ENCODE results near the gene EIF2AK3.
"Not testable (repeated sequence)": the region's sequence is repeated elsewhere in the genome, so short reads cannot be mapped to it uniquely, and the experiment has no call there.

EIF2AK3 gene

GRCh38 chr2:88632569-88632968 is 5.3 kb upstream of the EIF2AK3 start:
- no peak for DNase-seq

GRCh38 chr2:88628571-88628939 is 1.3 kb upstream of the EIF2AK3 start:
- DNase-seq, result no peak

GRCh38 chr2:88627856-88628570 is 749 bp upstream of the EIF2AK3 start:
- peak; percentile 96 for DNase-seq

GRCh38 chr2:88626171-88627054 is 851 bp downstream of the EIF2AK3 start:
- DNase-seq, result peak; percentile 21

- DNase-seq, result no peak
Measured at GRCh38 chr2:88624477-88624876, 2.8 kb downstream of the EIF2AK3 start.

- not testable (repeated sequence) for DNase-seq
Measured at GRCh38 chr2:88623831-88624465, 3.3 kb downstream of the EIF2AK3 start.

- DNase-seq, result no peak
Measured at GRCh38 chr2:88622307-88622706, 5.0 kb downstream of the EIF2AK3 start.

- DNase-seq, result no peak
Measured at GRCh38 chr2:88621432-88621831, 5.8 kb downstream of the EIF2AK3 start.

- DNase-seq, result no peak
Measured at GRCh38 chr2:88620015-88620414, 7.2 kb downstream of the EIF2AK3 start.

- no peak for DNase-seq
Measured at GRCh38 chr2:88615822-88616221, 11.4 kb downstream of the EIF2AK3 start.

- DNase-seq, result no peak
Measured at GRCh38 chr2:88614497-88615157, 12.6 kb downstream of the EIF2AK3 start.

GRCh38 chr2:88613921-88614320 is 13.3 kb downstream of the EIF2AK3 start:
- DNase-seq, result no peak

GRCh38 chr2:88608184-88608583 is 19.1 kb downstream of the EIF2AK3 start:
- DNase-seq, result no peak

- DNase-seq, result no peak
Measured at GRCh38 chr2:88607416-88607815, 19.8 kb downstream of the EIF2AK3 start.

- DNase-seq, result no peak
Measured at GRCh38 chr2:88606371-88607030, 20.8 kb downstream of the EIF2AK3 start.

GRCh38 chr2:88603146-88603545 is 24.1 kb downstream of the EIF2AK3 start:
- DNase-seq, result peak; percentile 62

- DNase-seq, result no peak
Measured at GRCh38 chr2:88602022-88602421, 25.2 kb downstream of the EIF2AK3 start.

GRCh38 chr2:88601286-88601685 is 26.0 kb downstream of the EIF2AK3 start:
- no peak for DNase-seq

- peak; percentile 97 for DNase-seq
Measured at GRCh38 chr2:88600038-88600465, 27.2 kb downstream of the EIF2AK3 start.

GRCh38 chr2:88599527-88599926 is 27.7 kb downstream of the EIF2AK3 start:
- DNase-seq, result no peak

GRCh38 chr2:88597168-88597567 is 30.1 kb downstream of the EIF2AK3 start:
- no peak for DNase-seq

GRCh38 chr2:88596141-88596830 is 31.0 kb downstream of the EIF2AK3 start:
- no peak for DNase-seq
